Measurements from ENCODE around the gene AGMO.

GRCh38 chr7:15397922-15398760 is 163.7 kb downstream of the AGMO start:
- TF ChIP-seq CTCF (IDR thresholded peaks at IDR 0.05), result no peak
- TF ChIP-seq POLR2AphosphoS5 (IDR thresholded peaks at IDR 0.05), result no peak
- no peak for TF ChIP-seq POLR2A (IDR thresholded peaks at IDR 0.05)

Measured in gastroesophageal sphincter (tissue), 3 donors.